Naive thymus-derived CD4-positive, alpha-beta T cell (primary cell): ENCODE results near the gene GABRR3. TPM values are rescaled to one million over a fixed set of nuclear protein-coding genes. Genes with fewer than 3 reads are reported as not detected.
A peak's percentile ranks its signal among the peaks of the same experiment; 100 is the strongest.

Experiments used
- ATAC-seq: fragments of 150-1000 bp; cut with Tn5 transposase; 2 replicates; pipeline ENCODE4 v1.10.0; 2021; ENCODE audit warnings: mild to moderate bottlenecking, moderate library complexity
- CTCF ChIA-PET: fragments of 350-600 bp; sonication (Branson Sonifier 250); formaldehyde crosslinking; loops from one replicate; lab custom pipeline; 2021; ENCODE audit warnings: antibody characterized with exemption; lab: Charles Lee
- POLR2A ChIA-PET: fragments of 350-600 bp; sonication (Branson Sonifier 250); formaldehyde crosslinking; loops from one replicate; lab custom pipeline; 2021; ENCODE audit warnings: antibody characterized with exemption, inconsistent platforms; lab: Charles Lee
- DNase-seq, 9 donors: peaks; one replicate each; pipeline versions ENCODE4 v3.0.0 to v3.0.0-alpha.2; 2020 to 2022; ENCODE audit warnings: mixed read lengths in 1 of 9
- H3K27ac ChIP-seq: one replicate; pipeline ENCODE4 v1.7.0; 2013; ENCODE audit warnings: mild to moderate bottlenecking, low read depth, low read length, moderate library complexity
- H3K27me3 ChIP-seq, 2 donors: one replicate each; pipeline ENCODE4 v1.7.0; 2013; ENCODE audit warnings: low read length in 2 of 2, mild to moderate bottlenecking in 2 of 2, moderate library complexity in 2 of 2; ENCODE audit not compliant: control insufficient read depth in 2 of 2, insufficient read depth in 2 of 2
- H3K36me3 ChIP-seq, 3 experiments: 1 replicate in 2 of 3; 2 replicates in 1 of 3; pipeline ENCODE4 v1.7.0; 2013; ENCODE audit warnings: low read length in 3 of 3, mild to moderate bottlenecking in 3 of 3, moderate library complexity in 1 of 3; ENCODE audit not compliant: insufficient read depth in 3 of 3, control insufficient read depth in 2 of 3
- H3K4me1 ChIP-seq, 2 donors: one replicate each; pipeline ENCODE4 v1.7.0; 2013; ENCODE audit warnings: low read length in 2 of 2, mild to moderate bottlenecking in 2 of 2, moderate library complexity in 1 of 2; ENCODE audit not compliant: control insufficient read depth in 2 of 2, insufficient read depth in 2 of 2
- H3K4me3 ChIP-seq: 2 replicates; pipeline ENCODE4 v1.7.0; 2013; ENCODE audit warnings: mild to moderate bottlenecking, low read length
- H3K9me3 ChIP-seq, 3 experiments: 1 replicate in 2 of 3; 2 replicates in 1 of 3; pipeline ENCODE4 v1.7.0; 2013; ENCODE audit warnings: low read length in 3 of 3; ENCODE audit not compliant: control insufficient read depth in 2 of 3
- H3K27ac Mint-ChIP-seq, 9 donors: one replicate each; pipeline ENCODE4 v1.8.0; 2020 to 2022; ENCODE audit warnings: mixed read lengths in 9 of 9, mild to moderate bottlenecking in 8 of 9, moderate library complexity in 5 of 9, inconsistent platforms in 2 of 9
- H3K27me3 Mint-ChIP-seq, 5 donors: one replicate each; pipeline ENCODE4 v1.8.0; 2021 to 2022; ENCODE audit warnings: mixed read lengths in 5 of 5, mild to moderate bottlenecking in 1 of 5
- H3K36me3 Mint-ChIP-seq, 5 donors: one replicate each; pipeline ENCODE4 v1.8.0; 2020 to 2022; ENCODE audit warnings: mixed read lengths in 5 of 5, mild to moderate bottlenecking in 3 of 5, inconsistent platforms in 1 of 5
- H3K4me1 Mint-ChIP-seq, 7 donors: one replicate each; pipeline ENCODE4 v1.8.0; 2020 to 2022; ENCODE audit warnings: mixed read lengths in 7 of 7, mild to moderate bottlenecking in 3 of 7, inconsistent platforms in 1 of 7
- H3K4me3 Mint-ChIP-seq, 10 donors: one replicate each; pipeline ENCODE4 v1.8.0; 2020 to 2022; ENCODE audit warnings: mild to moderate bottlenecking in 10 of 10, mixed read lengths in 10 of 10, moderate library complexity in 6 of 10, inconsistent platforms in 2 of 10
- H3K9me3 Mint-ChIP-seq, 11 donors: one replicate each; pipeline ENCODE4 v1.8.0; 2020 to 2022; ENCODE audit warnings: mixed read lengths in 11 of 11, mild to moderate bottlenecking in 4 of 11, inconsistent platforms in 1 of 11, moderate library complexity in 1 of 11
- intact Hi-C, 2 donors: fragments of 100-400 bp; cut with micrococcal nuclease; formaldehyde crosslinking; loops; one replicate each; pipeline ENCODE4 v1.15.1; 2023
- polyA plus RNA-seq, 2 donors: library from polyadenylated mRNA; unstranded; fragments of 300-500 nt; fragmentation: Illumina TruSeq; gene quantifications; one replicate each; pipeline ENCODE4 v1.2.3, GENCODE V29; 2021
- total RNA-seq, 6 experiments: library from RNA in 5 of 6; stranded (reverse) in 5 of 6; gene quantifications; 1 replicate in 5 of 6; 2 replicates in 1 of 6; pipeline ENCODE4 v1.2.3 and lab custom pipeline; 2021 to 2026

Gene GABRR3
- total and polyA plus RNA-seq, 7 experiments from 2014 or later = not detected

- Histone ChIP-seq H3K9me3 (no peaks in the 10 kb centered on the region), H3K4me1 (peaks cover 0 to 15% of the 10 kb centered on the region in 2 donors), H3K27me3 (no peaks in the 10 kb centered on the region), H3K27ac (no peak overlapping the region), H3K36me3 (no peaks in the 10 kb centered on the region), H3K4me3 (no peak overlapping the region)
- CTCF ChIA-PET = interaction anchor here (1.0 to 1.8 kb wide), 7 partner anchors 12 to 262 kb away, joined by 3 to 6 read pairs (median 4); partner anchors contain the start of gene ARL6
- ATAC-seq (no peak), DNase-seq (no peak)
- POLR2A ChIA-PET = no interaction called here
- Mint-ChIP-seq H3K4me1 (peaks cover 14 to 43% (median 28%) of the 10 kb centered on the region in 7 donors), H3K27me3 (peaks cover 0 to 5% (median 0%) of the 10 kb centered on the region in 5 donors), H3K9me3 (peaks cover 0 to 2% (median 0%) of the 10 kb centered on the region in 11 donors), H3K36me3 (peaks cover 0 to 6% (median 0%) of the 10 kb centered on the region in 5 donors), H3K4me3 (peak overlapping the region in 1 of 10 donors; percentile 59), H3K27ac (peak overlapping the region in 3 of 9 donors; percentile 1 to 67 (median 7))
- intact Hi-C loops = no loop called here
Observed at GRCh38 chr3:98026425-98027084, 8.6 kb downstream of the GABRR3 start.

- peaks cover 0 to 5% (median 0%) of the 10 kb centered on the region in 5 donors for H3K27me3 Mint-ChIP-seq
Observed at GRCh38 chr3:98025392-98025945, 9.6 kb downstream of the GABRR3 start.

GRCh38 chr3:98022978-98023820 is 11.9 kb downstream of the GABRR3 start:
- CTCF ChIA-PET = interaction anchor here (0.7 to 5.1 kb wide), 23 partner anchors 9 to 361 kb away, joined by 3 to 49 read pairs (median 3); no protein-coding TSS in a partner anchor
- Histone ChIP-seq H3K4me1 (peaks cover 0 to under 1% of the 10 kb centered on the region in 2 donors), H3K27ac (no peak overlapping the region), H3K27me3 (no peaks in the 10 kb centered on the region), H3K4me3 (no peak overlapping the region), H3K36me3 (no peaks in the 10 kb centered on the region), H3K9me3 (no peaks in the 10 kb centered on the region)
- Mint-ChIP-seq H3K4me1 (peaks cover 2 to 27% (median 10%) of the 10 kb centered on the region in 7 donors), H3K36me3 (no peaks in the 10 kb centered on the region), H3K27ac (peak overlapping the region in 7 of 9 donors; percentile 2 to 66 (median 20)), H3K9me3 (peaks cover 0 to 2% (median 0%) of the 10 kb centered on the region in 11 donors), H3K27me3 (peaks cover 0 to 5% (median 0%) of the 10 kb centered on the region in 5 donors), H3K4me3 (peak overlapping the region in 3 of 10 donors; percentile 0 to 58 (median 8))
- ATAC-seq = peak; percentile 85
- POLR2A ChIA-PET = interaction anchor here (0.6 to 0.7 kb wide), 2 partner anchors 15 to 54 kb away, joined by 3 to 7 read pairs; no protein-coding TSS in a partner anchor
- peak; percentile 72 to 96 (median 85) for DNase-seq
- intact Hi-C loops = loop anchor here (1.0 to 2.0 kb wide), 6 partner anchors 51 to 304 kb away; partner anchors contain the start of genes RIOX2 (in 2 of the 2) and ARL6 (in 1 of the 2)

More at GRCh38 chr3:98025392-98025945, 9.6 kb downstream of the GABRR3 start:
- Histone ChIP-seq H3K4me1 (peaks cover 0 to 15% of the 10 kb centered on the region in 2 donors), H3K9me3 (no peaks in the 10 kb centered on the region), H3K27ac (no peak overlapping the region), H3K36me3 (no peaks in the 10 kb centered on the region), H3K27me3 (no peaks in the 10 kb centered on the region), H3K4me3 (no peak overlapping the region)
- peaks cover 0 to 2% (median 0%) of the 10 kb centered on the region in 11 donors for H3K9me3 Mint-ChIP-seq
- DNase-seq = no peak
- H3K27ac Mint-ChIP-seq = no peak overlapping the region
- POLR2A ChIA-PET = interaction anchor here (0.7 kb wide), 1 partner anchor 52 kb away, joined by 4 read pairs; no protein-coding TSS in a partner anchor
- peaks cover 14 to 43% (median 28%) of the 10 kb centered on the region in 7 donors for H3K4me1 Mint-ChIP-seq
- intact Hi-C loops = no loop called here
- H3K4me3 Mint-ChIP-seq = no peak overlapping the region
- ATAC-seq = no peak
- CTCF ChIA-PET = interaction anchor here (0.7 to 5.1 kb wide), 5 partner anchors 13 to 235 kb away, joined by 3 to 49 read pairs (median 6); no protein-coding TSS in a partner anchor
- peaks cover 0 to 6% (median 0%) of the 10 kb centered on the region in 5 donors for H3K36me3 Mint-ChIP-seq

- ATAC-seq = no peak
- no peaks in the 10 kb centered on the region for H3K36me3 ChIP-seq
- intact Hi-C loops = loop anchor here in 1 of 2 donors (2.0 kb wide), 1 partner anchor 81 kb away; no protein-coding TSS in a partner anchor
- ChIA-PET POLR2A (interaction anchor here (0.9 to 1.5 kb wide), 2 partner anchors 90 to 227 kb away, joined by 3 to 4 read pairs; no protein-coding TSS in a partner anchor), CTCF (interaction anchor here (0.6 to 5.1 kb wide), 26 partner anchors 8 to 406 kb away, joined by 3 to 49 read pairs (median 3); no protein-coding TSS in a partner anchor)
- H3K4me3 ChIP-seq = no peak overlapping the region
- Mint-ChIP-seq H3K9me3 (peaks cover 0 to 2% (median 0%) of the 10 kb centered on the region in 11 donors), H3K4me1 (peaks cover 2 to 29% (median 7%) of the 10 kb centered on the region in 7 donors), H3K4me3 (no peak overlapping the region), H3K27ac (no peak overlapping the region), H3K36me3 (no peaks in the 10 kb centered on the region), H3K27me3 (peaks cover 0 to 5% (median 0%) of the 10 kb centered on the region in 5 donors)
- no peak for DNase-seq
- H3K27ac ChIP-seq = no peak overlapping the region
- no peaks in the 10 kb centered on the region for H3K4me1 ChIP-seq
- no peaks in the 10 kb centered on the region for H3K9me3 ChIP-seq
- H3K27me3 ChIP-seq = no peaks in the 10 kb centered on the region
Observed at GRCh38 chr3:98021830-98022560, 13.1 kb downstream of the GABRR3 start.

- POLR2A ChIA-PET = no interaction called here
- no peaks in the 10 kb centered on the region for H3K9me3 ChIP-seq
- Mint-ChIP-seq H3K9me3 (peaks cover 0 to 9% (median 0%) of the 10 kb centered on the region in 11 donors), H3K4me1 (peaks cover 2 to 40% (median 6%) of the 10 kb centered on the region in 7 donors), H3K36me3 (peaks cover 0 to 9% (median 0%) of the 10 kb centered on the region in 5 donors), H3K27me3 (peaks cover 0 to 5% (median 0%) of the 10 kb centered on the region in 5 donors), H3K4me3 (no peak overlapping the region), H3K27ac (no peak overlapping the region)
- H3K4me3 ChIP-seq = no peak overlapping the region
- no peaks in the 10 kb centered on the region for H3K27me3 ChIP-seq
- CTCF ChIA-PET = interaction anchor here (0.7 to 5.1 kb wide), 5 partner anchors 28 to 637 kb away, joined by 3 to 49 read pairs (median 5); no protein-coding TSS in a partner anchor
- DNase-seq (no peak), ATAC-seq (no peak)
- H3K36me3 ChIP-seq = no peaks in the 10 kb centered on the region
- H3K4me1 ChIP-seq = no peaks in the 10 kb centered on the region
- intact Hi-C loops = no loop called here
- no peak overlapping the region for H3K27ac ChIP-seq
Observed at GRCh38 chr3:98020412-98020811, 14.7 kb downstream of the GABRR3 start.
